ENCODE measurements around the gene CSF1R.

The CSF1R gene

GRCh38 chr5:150065346-150065745 lies 21.0 kb downstream of the CSF1R start:
- TF ChIP-seq EP300 (IDR thresholded peaks at IDR 0.05; ENCODE audit: borderline replicate concordance): no peak
- no peak for TF ChIP-seq CEBPB (IDR thresholded peaks at IDR 0.05)

GRCh38 chr5:150064681-150065220 lies 21.6 kb downstream of the CSF1R start:
- no peak for TF ChIP-seq FOXM1 (IDR thresholded peaks at IDR 0.05; ENCODE audit: borderline replicate concordance, low read depth)

GRCh38 chr5:150063638-150064037 lies 22.7 kb downstream of the CSF1R start:
- TF ChIP-seq, protein P1, sequence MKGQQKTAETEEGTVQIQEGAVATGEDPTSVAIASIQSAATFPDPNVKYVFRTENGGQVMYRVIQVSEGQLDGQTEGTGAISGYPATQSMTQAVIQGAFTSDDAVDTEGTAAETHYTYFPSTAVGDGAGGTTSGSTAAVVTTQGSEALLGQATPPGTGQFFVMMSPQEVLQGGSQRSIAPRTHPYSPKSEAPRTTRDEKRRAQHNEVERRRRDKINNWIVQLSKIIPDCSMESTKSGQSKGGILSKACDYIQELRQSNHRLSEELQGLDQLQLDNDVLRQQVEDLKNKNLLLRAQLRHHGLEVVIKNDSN (IDR thresholded peaks at IDR 0.05): no peak
- TF ChIP-seq ZBTB7A (IDR thresholded peaks at IDR 0.05; ENCODE audit: low read depth) (no peak), REST (IDR thresholded peaks at IDR 0.05; ENCODE audit: low read depth) (no peak), CREB1 (IDR thresholded peaks at IDR 0.05; ENCODE audit: low read depth) (no peak), EGR1 (IDR thresholded peaks at IDR 0.05) (no peak), TEAD4 (IDR thresholded peaks at IDR 0.05) (no peak)
- TF ChIP-seq, protein P2, sequence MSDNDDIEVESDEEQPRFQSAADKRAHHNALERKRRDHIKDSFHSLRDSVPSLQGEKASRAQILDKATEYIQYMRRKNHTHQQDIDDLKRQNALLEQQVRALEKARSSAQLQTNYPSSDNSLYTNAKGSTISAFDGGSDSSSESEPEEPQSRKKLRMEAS (IDR thresholded peaks at IDR 0.05): no peak

GRCh38 chr5:150062216-150062922 lies 24.0 kb downstream of the CSF1R start:
- TF ChIP-seq CREB1 (IDR thresholded peaks at IDR 0.05; ENCODE audit: low read depth) (no peak), TCF12 (IDR thresholded peaks at IDR 0.05; ENCODE audit: low read depth) (no peak), NFIC (IDR thresholded peaks at IDR 0.05) (no peak), EP300 (IDR thresholded peaks at IDR 0.05; ENCODE audit: borderline replicate concordance) (no peak), REST (IDR thresholded peaks at IDR 0.05; ENCODE audit: low read depth) (no peak), EGR1 (IDR thresholded peaks at IDR 0.05) (no peak), TEAD4 (IDR thresholded peaks at IDR 0.05) (no peak), ZBTB7A (IDR thresholded peaks at IDR 0.05; ENCODE audit: low read depth) (no peak), YY1 (IDR thresholded peaks at IDR 0.05; ENCODE audit: low read depth) (no peak)
- TF ChIP-seq, protein P2 (IDR thresholded peaks at IDR 0.05): no peak

DNA sequence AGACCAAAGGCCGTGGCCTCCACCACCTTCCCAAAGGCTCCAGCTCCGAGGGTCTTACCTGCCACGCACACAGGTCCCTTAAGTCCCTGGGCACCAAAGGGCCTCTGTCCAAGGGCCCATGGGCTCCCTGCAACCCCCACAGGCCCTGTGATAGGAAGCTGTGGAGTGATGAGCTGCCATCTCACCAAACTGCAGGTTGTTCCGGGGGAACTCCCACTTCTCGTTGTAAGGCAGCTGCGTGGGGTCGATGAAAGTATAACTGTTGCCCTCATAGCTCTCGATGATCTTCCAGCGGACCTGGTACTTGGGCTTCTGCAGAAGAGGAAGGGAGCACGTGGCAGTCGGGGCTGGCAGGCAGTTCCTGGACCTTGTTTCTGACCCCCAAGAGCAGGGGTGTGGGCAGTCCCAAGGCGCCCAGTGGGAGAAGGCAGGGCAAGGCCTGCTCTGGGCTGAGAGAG lies 24.8 kb downstream of the CSF1R start:
- no peak for TF ChIP-seq CEBPB (IDR thresholded peaks at IDR 0.05)
- TF ChIP-seq EP300 (IDR thresholded peaks at IDR 0.05; ENCODE audit: borderline replicate concordance): no peak
- no peak for TF ChIP-seq EGR1 (IDR thresholded peaks at IDR 0.05)
- no peak for TF ChIP-seq TAF1 (IDR thresholded peaks at IDR 0.05; ENCODE audit: low read depth)
- no peak for TF ChIP-seq CREB1 (IDR thresholded peaks at IDR 0.05; ENCODE audit: low read depth)
- TF ChIP-seq TEAD4 (IDR thresholded peaks at IDR 0.05): no peak
- TF ChIP-seq FOXM1 (IDR thresholded peaks at IDR 0.05; ENCODE audit: borderline replicate concordance, low read depth): no peak
- TF ChIP-seq NFIC (IDR thresholded peaks at IDR 0.05): no peak
- TF ChIP-seq, protein P1 (IDR thresholded peaks at IDR 0.05): no peak
- TF ChIP-seq TCF12 (IDR thresholded peaks at IDR 0.05; ENCODE audit: low read depth): no peak
- no peak for TF ChIP-seq ZBTB7A (IDR thresholded peaks at IDR 0.05; ENCODE audit: low read depth)
- no peak for TF ChIP-seq RAD21 (IDR thresholded peaks at IDR 0.05; ENCODE audit: low read depth)
- TF ChIP-seq, protein P2 (IDR thresholded peaks at IDR 0.05): no peak
- no peak for TF ChIP-seq REST (IDR thresholded peaks at IDR 0.05; ENCODE audit: low read depth)
- no peak for TF ChIP-seq YY1 (IDR thresholded peaks at IDR 0.05; ENCODE audit: low read depth)
